NOMO-1 treated with dmso at 0.1 percent for 144 hours (cell line): ENCODE data around the gene DNAJB9.

ENCODE experiments used
- DNase-seq: peaks from one replicate; lab custom pipeline; 2025; ENCODE audit not compliant: unreplicated experiment; lab: John Stamatoyannopoulos, UW

DNAJB9 gene

GRCh38 chr7:108568801-108569380 is 783 bp upstream of the DNAJB9 start:
- no peak for DNase-seq

- DNase-seq: no peak
These were observed 577 bp downstream of the DNAJB9 start for GRCh38 chr7:108570146-108570755.

GRCh38 chr7:108572480-108572879 is 2.8 kb downstream of the DNAJB9 start:
- no peak for DNase-seq

- DNase-seq: no peak
These were observed 5.5 kb downstream of the DNAJB9 start for GRCh38 chr7:108575156-108575555.

GRCh38 chr7:108576116-108576515 is 6.4 kb downstream of the DNAJB9 start:
- DNase-seq: no peak

- DNase-seq: no peak
These were observed 9.3 kb downstream of the DNAJB9 start for GRCh38 chr7:108578937-108579336.

- DNase-seq: no peak
These were observed 10.6 kb downstream of the DNAJB9 start for GRCh38 chr7:108580298-108580697.

GRCh38 chr7:108581655-108582491 is 12.2 kb downstream of the DNAJB9 start:
- DNase-seq: no peak

- no peak for DNase-seq
These were observed 14.5 kb downstream of the DNAJB9 start for GRCh38 chr7:108584211-108584610.

- DNase-seq: no peak
These were observed 16.2 kb downstream of the DNAJB9 start for GRCh38 chr7:108585843-108586242.

GRCh38 chr7:108586274-108586710 is 16.6 kb downstream of the DNAJB9 start:
- DNase-seq: no peak

- DNase-seq: no peak
These were observed 19.5 kb downstream of the DNAJB9 start for GRCh38 chr7:108589199-108589598.

GRCh38 chr7:108589874-108590273 is 20.2 kb downstream of the DNAJB9 start:
- no peak for DNase-seq

- DNase-seq: no peak
These were observed 20.9 kb downstream of the DNAJB9 start for GRCh38 chr7:108590606-108591005.

GRCh38 chr7:108592646-108593201 is 23.1 kb downstream of the DNAJB9 start:
- DNase-seq: no peak

GRCh38 chr7:108596560-108596959 is 26.9 kb downstream of the DNAJB9 start:
- no peak for DNase-seq

- DNase-seq: no peak
These were observed 28.5 kb downstream of the DNAJB9 start for GRCh38 chr7:108598153-108598552.

- no peak for DNase-seq
These were observed 29.4 kb downstream of the DNAJB9 start for GRCh38 chr7:108598914-108599580.

GRCh38 chr7:108600399-108600798 is 30.7 kb downstream of the DNAJB9 start:
- no peak for DNase-seq

GRCh38 chr7:108603656-108604306 is 34.1 kb downstream of the DNAJB9 start:
- no peak for DNase-seq
